GM12873 (cell line): ENCODE results near the gene ZNF691.

Experiments
- TF ChIP-seq, protein P1 (sequence below): IDR thresholded peaks from 2 replicates; pipeline ENCODE4 v1.5.1; 2012; ENCODE audit warnings: low read depth, mild to moderate bottlenecking, moderate library complexity, low read length, control low read depth; ENCODE audit not compliant: insufficient read depth; ENCODE audit errors: missing control alignments

Gene ZNF691

DNA sequence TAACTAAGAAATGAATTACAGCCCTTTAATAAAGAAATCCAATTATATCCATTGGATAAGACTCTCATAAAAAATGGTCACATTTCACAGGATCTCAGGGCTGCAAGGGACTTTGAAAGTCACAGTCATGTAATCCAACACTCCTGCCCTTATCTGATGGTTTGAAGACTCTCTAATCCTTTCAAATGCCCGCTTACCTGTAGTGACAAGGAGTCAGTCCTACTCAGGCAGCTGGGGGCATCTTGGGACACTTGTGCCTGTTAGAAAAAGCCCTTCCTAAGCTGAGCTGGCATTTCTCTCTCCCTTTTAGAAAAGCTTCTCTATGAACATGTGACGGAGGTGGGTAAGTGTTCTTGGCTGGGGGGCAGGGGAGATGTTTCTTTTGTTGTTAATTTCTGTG lies 11.0 kb upstream of the ZNF691 start:
- TF ChIP-seq, protein P1, sequence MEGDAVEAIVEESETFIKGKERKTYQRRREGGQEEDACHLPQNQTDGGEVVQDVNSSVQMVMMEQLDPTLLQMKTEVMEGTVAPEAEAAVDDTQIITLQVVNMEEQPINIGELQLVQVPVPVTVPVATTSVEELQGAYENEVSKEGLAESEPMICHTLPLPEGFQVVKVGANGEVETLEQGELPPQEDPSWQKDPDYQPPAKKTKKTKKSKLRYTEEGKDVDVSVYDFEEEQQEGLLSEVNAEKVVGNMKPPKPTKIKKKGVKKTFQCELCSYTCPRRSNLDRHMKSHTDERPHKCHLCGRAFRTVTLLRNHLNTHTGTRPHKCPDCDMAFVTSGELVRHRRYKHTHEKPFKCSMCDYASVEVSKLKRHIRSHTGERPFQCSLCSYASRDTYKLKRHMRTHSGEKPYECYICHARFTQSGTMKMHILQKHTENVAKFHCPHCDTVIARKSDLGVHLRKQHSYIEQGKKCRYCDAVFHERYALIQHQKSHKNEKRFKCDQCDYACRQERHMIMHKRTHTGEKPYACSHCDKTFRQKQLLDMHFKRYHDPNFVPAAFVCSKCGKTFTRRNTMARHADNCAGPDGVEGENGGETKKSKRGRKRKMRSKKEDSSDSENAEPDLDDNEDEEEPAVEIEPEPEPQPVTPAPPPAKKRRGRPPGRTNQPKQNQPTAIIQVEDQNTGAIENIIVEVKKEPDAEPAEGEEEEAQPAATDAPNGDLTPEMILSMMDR = no peak

DNA sequence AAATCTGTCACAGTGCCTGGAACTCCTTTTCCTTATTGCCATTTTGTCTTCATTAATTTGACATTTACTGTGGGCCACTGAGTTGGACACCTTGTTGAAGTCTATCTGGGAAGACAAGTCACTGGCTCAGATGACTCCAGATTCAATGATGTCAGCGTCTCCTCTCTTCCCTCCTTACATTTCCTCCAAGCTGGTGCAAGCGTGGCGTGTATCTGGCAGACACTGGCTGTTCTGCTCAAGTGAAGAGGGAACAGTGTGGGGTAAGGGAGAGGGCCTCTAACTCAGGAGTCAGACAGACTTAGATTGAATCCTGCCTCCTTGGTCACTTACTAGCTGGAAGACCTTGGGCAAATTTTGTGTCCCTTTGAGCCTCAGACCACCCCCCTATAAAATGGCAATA lies 8.7 kb upstream of the ZNF691 start:
- TF ChIP-seq, protein P1 = no peak

- TF ChIP-seq, protein P1 = no peak
These were observed 7.8 kb upstream of the ZNF691 start for GRCh38 chr1:42838482-42839190.

DNA sequence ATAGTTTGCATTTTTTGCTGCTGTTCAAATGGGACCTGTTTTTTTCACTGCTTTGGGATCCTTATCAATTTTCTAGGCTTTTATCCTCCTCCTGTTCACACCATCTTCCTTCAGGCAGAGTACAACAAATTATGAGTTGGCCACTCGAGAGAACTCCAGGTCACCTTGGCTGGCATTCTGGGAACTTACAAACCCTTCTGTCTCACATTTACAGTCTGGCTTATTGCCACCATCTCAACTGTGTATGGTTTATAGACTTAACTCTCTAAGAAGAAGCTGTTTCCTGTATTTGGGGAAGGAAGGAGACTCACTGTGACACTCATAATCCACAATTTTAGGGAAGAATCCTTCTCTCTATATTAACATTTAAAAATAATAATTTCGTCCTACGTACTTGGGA lies 5.4 kb upstream of the ZNF691 start:
- TF ChIP-seq, protein P1 = no peak

GRCh38 chr1:42841440-42842147 lies 4.8 kb upstream of the ZNF691 start:
- TF ChIP-seq, protein P1 = no peak

DNA sequence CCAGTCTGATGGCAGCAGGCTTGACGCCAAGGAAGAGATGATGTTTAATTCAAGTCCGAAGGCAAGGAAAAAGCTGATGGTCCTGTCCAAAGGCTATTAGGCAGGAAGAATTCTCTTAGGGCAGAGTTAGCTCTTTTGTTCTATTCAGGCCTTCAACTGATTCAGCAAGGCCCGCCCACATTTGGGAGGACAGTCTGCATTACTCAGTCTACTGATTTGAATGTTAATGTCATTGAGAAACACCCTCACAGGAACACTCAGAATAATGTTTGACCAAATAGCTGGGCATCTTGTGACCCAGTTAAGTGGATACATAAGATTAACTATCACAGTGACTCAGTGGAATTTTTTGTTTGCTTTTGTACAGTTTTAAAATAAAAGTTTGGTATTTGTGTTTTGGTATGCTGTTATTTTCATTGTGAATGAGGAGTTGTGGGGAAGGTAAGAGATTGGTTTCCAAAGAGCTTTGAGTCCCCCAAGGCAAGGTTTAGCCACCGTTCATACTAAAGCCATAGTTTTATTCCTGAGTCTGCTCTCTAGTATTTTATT lies 1.7 kb upstream of the ZNF691 start:
- TF ChIP-seq, protein P1 = no peak

- TF ChIP-seq, protein P1 = no peak
These were observed 1.2 kb upstream of the ZNF691 start for GRCh38 chr1:42845193-42845592.
